Measurements from ENCODE around the gene XPO4. TPM values are rescaled to one million over a fixed set of nuclear protein-coding genes. Genes with fewer than 3 reads are reported as not detected.
A peak's percentile ranks its signal among the peaks of the same experiment; 100 is the strongest.

The XPO4 gene
- total and polyA plus RNA-seq, 2 donors (not counting 3 experiments of a cell fraction or from before 2014, with no cell fraction given) = 6.0 to 22.5 TPM

DNA sequence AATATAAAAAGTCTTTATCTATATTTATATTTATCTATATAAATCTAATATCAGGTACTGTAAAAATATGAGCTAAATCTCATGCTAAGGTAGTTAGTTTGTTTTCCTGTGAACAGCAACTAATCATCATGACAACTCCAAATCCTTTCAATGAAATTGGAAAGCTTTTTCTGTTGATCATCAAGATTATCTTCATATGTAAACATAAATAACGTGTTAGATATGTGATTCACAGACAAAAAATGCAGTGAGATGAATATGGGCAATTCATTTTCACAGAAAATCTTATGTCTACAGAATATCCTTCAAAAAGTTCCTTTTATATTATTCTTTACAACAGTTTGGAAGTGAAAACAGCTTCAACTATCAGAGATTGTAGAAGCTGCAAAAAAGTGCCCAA lies 87.1 kb downstream of the XPO4 start:
- no peak for FAIRE-seq
- no TSS peak for BruUV-seq (replicated peaks)
- ChIA-PET POLR2A (interaction anchor here (1.7 kb wide), 1 partner anchor 101 kb away, joined by 6 read pairs; no protein-coding TSS in a partner anchor), CTCF (interaction anchor here (0.6 to 6.7 kb wide), 11 partner anchors 9 to 322 kb away, joined by 3 to 96 read pairs (median 6); partner anchors contain the start of gene IL17D)
- intact Hi-C loops (cut with micrococcal nuclease) (loop anchor here (2.0 kb wide), 1 partner anchor 103 kb away; no protein-coding TSS in a partner anchor), dilution Hi-C loops (cut with MboI; ENCODE audit: extremely low pct_ligation_motif_present, low sequenced_read_pairs) (no loop called here)
- peak; percentile 48 for DNase-seq (ENCODE audit: low read depth, low spot score)
- H3K9me1 ChIP-seq (replicated peaks; ENCODE audit: control insufficient read depth, extremely low read depth, insufficient read depth, low read length) = no peaks in the 10 kb centered on the region
- no peaks in the 10 kb centered on the region for H4K20me1 ChIP-seq (replicated peaks; ENCODE audit: control insufficient read depth, extremely low read depth, insufficient read depth, low read length)
- H2AFZ ChIP-seq (ENCODE audit: low read depth, low read length) = no peak overlapping the region
- TF ChIP-seq POLR2AphosphoS5 (IDR thresholded peaks at IDR 0.05; ENCODE audit: insufficient read depth, low read depth, low read length) (no peak), MYC (IDR thresholded peaks at IDR 0.05; ENCODE audit: low read depth, low read length) (no peak), EZH2 (IDR thresholded peaks at IDR 0.05; ENCODE audit: borderline replicate concordance, low read depth, low read length, severe bottlenecking) (no peak), JUN (IDR thresholded peaks at IDR 0.05; ENCODE audit: borderline replicate concordance, insufficient read depth, insufficient read length, low read depth) (peak; percentile 13), POLR2A (IDR thresholded peaks at IDR 0.05; ENCODE audit: low read depth, low read length) (no peak), GATA2 (IDR thresholded peaks at IDR 0.05; ENCODE audit: insufficient read depth, insufficient read length, low read depth, low read length) (peak; percentile 33), FOS (IDR thresholded peaks at IDR 0.05; ENCODE audit: borderline replicate concordance, insufficient read depth, low read length) (peak; percentile 36)
- TF ChIP-seq, protein P1, sequence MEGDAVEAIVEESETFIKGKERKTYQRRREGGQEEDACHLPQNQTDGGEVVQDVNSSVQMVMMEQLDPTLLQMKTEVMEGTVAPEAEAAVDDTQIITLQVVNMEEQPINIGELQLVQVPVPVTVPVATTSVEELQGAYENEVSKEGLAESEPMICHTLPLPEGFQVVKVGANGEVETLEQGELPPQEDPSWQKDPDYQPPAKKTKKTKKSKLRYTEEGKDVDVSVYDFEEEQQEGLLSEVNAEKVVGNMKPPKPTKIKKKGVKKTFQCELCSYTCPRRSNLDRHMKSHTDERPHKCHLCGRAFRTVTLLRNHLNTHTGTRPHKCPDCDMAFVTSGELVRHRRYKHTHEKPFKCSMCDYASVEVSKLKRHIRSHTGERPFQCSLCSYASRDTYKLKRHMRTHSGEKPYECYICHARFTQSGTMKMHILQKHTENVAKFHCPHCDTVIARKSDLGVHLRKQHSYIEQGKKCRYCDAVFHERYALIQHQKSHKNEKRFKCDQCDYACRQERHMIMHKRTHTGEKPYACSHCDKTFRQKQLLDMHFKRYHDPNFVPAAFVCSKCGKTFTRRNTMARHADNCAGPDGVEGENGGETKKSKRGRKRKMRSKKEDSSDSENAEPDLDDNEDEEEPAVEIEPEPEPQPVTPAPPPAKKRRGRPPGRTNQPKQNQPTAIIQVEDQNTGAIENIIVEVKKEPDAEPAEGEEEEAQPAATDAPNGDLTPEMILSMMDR (IDR thresholded peaks at IDR 0.05; ENCODE audit: extremely low read depth in 1 of 2, insufficient read depth in 1 of 2, low read depth in 1 of 2, low read length in 2 of 2) = no peak
- TF ChIP-seq, protein P2, sequence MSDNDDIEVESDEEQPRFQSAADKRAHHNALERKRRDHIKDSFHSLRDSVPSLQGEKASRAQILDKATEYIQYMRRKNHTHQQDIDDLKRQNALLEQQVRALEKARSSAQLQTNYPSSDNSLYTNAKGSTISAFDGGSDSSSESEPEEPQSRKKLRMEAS (IDR thresholded peaks at IDR 0.05; ENCODE audit: insufficient read depth, insufficient read length) = no peak
- no peaks in the 10 kb centered on the region for H3K9me3 ChIP-seq (replicated peaks; ENCODE audit: control insufficient read depth, insufficient read depth, low read length)
- peaks cover 10% of the 10 kb centered on the region for H3K79me2 ChIP-seq (ENCODE audit: control insufficient read depth, insufficient read depth, low read length)
- H3K4me1 ChIP-seq (ENCODE audit: control insufficient read depth, extremely low read depth, insufficient read depth, low read length) = peaks cover 44% of the 10 kb centered on the region
- H3K36me3 ChIP-seq (ENCODE audit: control insufficient read depth in 2 of 2, extremely low read depth in 1 of 2, insufficient read depth in 2 of 2, low read length in 2 of 2) = no peaks in the 10 kb centered on the region
- no peaks in the 10 kb centered on the region for H3K27me3 ChIP-seq (ENCODE audit: control insufficient read depth in 2 of 2, insufficient read depth in 2 of 2, low read length in 2 of 2)
- peak overlapping the region; percentile 99 for H3K27ac ChIP-seq (ENCODE audit: insufficient read depth, low read depth, low read length)
- H3K4me3 ChIP-seq (replicated peaks in 1 of 3; ENCODE audit: insufficient read depth in 1 of 3, low read depth in 1 of 3, low read length in 3 of 3) = no peak overlapping the region
- peak overlapping the region; percentile 68 for H3K9ac ChIP-seq (replicated peaks; ENCODE audit: extremely low read depth, insufficient read depth, low read length)
- peak overlapping the region; percentile 66 for H3K4me2 ChIP-seq (ENCODE audit: insufficient read depth, low read length)

All from endothelial cell of umbilical vein (primary cell).